HAP-1 (cell line): ENCODE results near the gene TEKT3.

Source experiments
- DNase-seq, 2 experiments: peaks; one replicate each; pipeline ENCODE4 v3.0.0-alpha.2; 2016 to 2020; ENCODE audit warnings: low spot score in 2 of 2
- H3K27me3 ChIP-seq: fragments of 250-450 bp; sonication (Bioruptor Pico); 2 replicates; pipeline ENCODE4 v1.5.1; 2020; ENCODE audit warnings: low read depth, mild to moderate bottlenecking, moderate library complexity
- H3K36me3 ChIP-seq: fragments of 250-450 bp; sonication (Bioruptor Pico); replicated peaks from 2 replicates; pipeline ENCODE4 v1.5.1; 2020; ENCODE audit warnings: mild to moderate bottlenecking
- H3K4me1 ChIP-seq: fragments of 250-450 bp; sonication (Bioruptor Pico); 2 replicates; pipeline ENCODE4 v1.5.1; 2020; ENCODE audit warnings: mild to moderate bottlenecking
- H3K4me3 ChIP-seq: fragments of 250-450 bp; sonication (Bioruptor Pico); 2 replicates; pipeline ENCODE4 v1.5.1; 2020; ENCODE audit warnings: mild to moderate bottlenecking, moderate library complexity
- H3K9me3 ChIP-seq: fragments of 250-450 bp; sonication (Bioruptor Pico); 2 replicates; pipeline ENCODE4 v1.5.1; 2020; ENCODE audit warnings: mild to moderate bottlenecking, moderate library complexity
- in situ Hi-C: fragments of 300-500 bp; cut with MboI; formaldehyde crosslinking; loops from 3 replicates; pipeline ENCODE4 v1.14.3; 2020; ENCODE audit warnings: low sequenced_read_pairs, inconsistent platforms, mixed read lengths

TEKT3 gene

GRCh38 chr17:15368600-15368999, 27.2 kb upstream of the TEKT3 start:
- no peak overlapping the region for H3K4me3 ChIP-seq
- no peaks in the 10 kb centered on the region for H3K36me3 ChIP-seq
- H3K27me3 ChIP-seq = no peaks in the 10 kb centered on the region
- DNase-seq = no peak
- H3K9me3 ChIP-seq = peaks cover 2% of the 10 kb centered on the region; the same call in 1 of the 2 replicates
- in situ Hi-C loops = no loop called here
- H3K4me1 ChIP-seq = no peaks in the 10 kb centered on the region

GRCh38 chr17:15366026-15366425, 24.6 kb upstream of the TEKT3 start:
- Histone ChIP-seq H3K27me3 (no peaks in the 10 kb centered on the region), H3K36me3 (no peaks in the 10 kb centered on the region), H3K4me1 (no peaks in the 10 kb centered on the region), H3K9me3 (peaks cover 2% of the 10 kb centered on the region; the same call in 1 of the 2 replicates), H3K4me3 (no peak overlapping the region)
- DNase-seq = no peak
- in situ Hi-C loops = no loop called here

- Histone ChIP-seq H3K4me3 (no peak overlapping the region), H3K9me3 (peaks cover 2% of the 10 kb centered on the region; the same call in 1 of the 2 replicates), H3K36me3 (no peaks in the 10 kb centered on the region), H3K4me1 (no peaks in the 10 kb centered on the region), H3K27me3 (no peaks in the 10 kb centered on the region)
- no peak for DNase-seq
- in situ Hi-C loops = no loop called here
Observed at GRCh38 chr17:15364615-15365014, 23.2 kb upstream of the TEKT3 start.

GRCh38 chr17:15363702-15364101, 22.3 kb upstream of the TEKT3 start:
- H3K4me1 ChIP-seq = no peaks in the 10 kb centered on the region
- H3K9me3 ChIP-seq = peaks cover 2% of the 10 kb centered on the region; the same call in 1 of the 2 replicates
- no peak overlapping the region for H3K4me3 ChIP-seq
- in situ Hi-C loops = no loop called here
- H3K36me3 ChIP-seq = no peaks in the 10 kb centered on the region
- no peaks in the 10 kb centered on the region for H3K27me3 ChIP-seq
- no peak for DNase-seq

- Histone ChIP-seq H3K4me3 (no peak overlapping the region), H3K27me3 (no peaks in the 10 kb centered on the region), H3K4me1 (no peaks in the 10 kb centered on the region), H3K9me3 (peaks cover 2% of the 10 kb centered on the region; the same call in 1 of the 2 replicates), H3K36me3 (no peaks in the 10 kb centered on the region)
- no peak for DNase-seq
- in situ Hi-C loops = no loop called here
Observed at GRCh38 chr17:15361592-15361991, 20.2 kb upstream of the TEKT3 start.

- DNase-seq = no peak
- in situ Hi-C loops = no loop called here
Observed at GRCh38 chr17:15361151-15361550, 19.8 kb upstream of the TEKT3 start.

GRCh38 chr17:15354256-15354655, 12.9 kb upstream of the TEKT3 start:
- Histone ChIP-seq H3K9me3 (no peaks in the 10 kb centered on the region), H3K4me3 (no peak overlapping the region), H3K36me3 (no peaks in the 10 kb centered on the region), H3K4me1 (no peaks in the 10 kb centered on the region), H3K27me3 (no peaks in the 10 kb centered on the region)
- in situ Hi-C loops = no loop called here
- DNase-seq = no peak

More at GRCh38 chr17:15361151-15361550, 19.8 kb upstream of the TEKT3 start:
- Histone ChIP-seq H3K36me3 (no peaks in the 10 kb centered on the region), H3K4me3 (no peak overlapping the region), H3K27me3 (no peaks in the 10 kb centered on the region), H3K4me1 (no peaks in the 10 kb centered on the region), H3K9me3 (no peaks in the 10 kb centered on the region)

GRCh38 chr17:15351925-15352324, 10.5 kb upstream of the TEKT3 start:
- Histone ChIP-seq H3K9me3 (no peaks in the 10 kb centered on the region), H3K4me3 (no peak overlapping the region), H3K36me3 (no peaks in the 10 kb centered on the region), H3K4me1 (no peaks in the 10 kb centered on the region; the same call in 1 of the 2 replicates), H3K27me3 (no peaks in the 10 kb centered on the region; the same call in 1 of the 2 replicates)
- no peak for DNase-seq
- in situ Hi-C loops = no loop called here

GRCh38 chr17:15351478-15351840, 10.1 kb upstream of the TEKT3 start:
- in situ Hi-C loops = no loop called here
- Histone ChIP-seq H3K27me3 (peaks cover 4% of the 10 kb centered on the region; the same call in 1 of the 2 replicates), H3K4me3 (no peak overlapping the region), H3K4me1 (no peaks in the 10 kb centered on the region; the same call in 1 of the 2 replicates), H3K9me3 (no peaks in the 10 kb centered on the region), H3K36me3 (no peaks in the 10 kb centered on the region)
- no peak for DNase-seq

GRCh38 chr17:15350777-15351477, 9.5 kb upstream of the TEKT3 start:
- DNase-seq = no peak
- in situ Hi-C loops = no loop called here

GRCh38 chr17:15349119-15349518, 7.7 kb upstream of the TEKT3 start:
- in situ Hi-C loops = no loop called here
- H3K9me3 ChIP-seq = no peaks in the 10 kb centered on the region
- DNase-seq = no peak
- no peaks in the 10 kb centered on the region; the same call in 1 of the 2 replicates for H3K4me1 ChIP-seq
- H3K27me3 ChIP-seq = peaks cover 6% of the 10 kb centered on the region; the same call in 1 of the 2 replicates
- no peak overlapping the region for H3K4me3 ChIP-seq
- no peaks in the 10 kb centered on the region for H3K36me3 ChIP-seq

More at GRCh38 chr17:15350777-15351477, 9.5 kb upstream of the TEKT3 start:
- Histone ChIP-seq H3K36me3 (no peaks in the 10 kb centered on the region), H3K4me3 (no peak overlapping the region), H3K9me3 (no peaks in the 10 kb centered on the region), H3K27me3 (peaks cover 6% of the 10 kb centered on the region; the same call in 1 of the 2 replicates), H3K4me1 (no peaks in the 10 kb centered on the region; the same call in 1 of the 2 replicates)

GRCh38 chr17:15348021-15348420, 6.6 kb upstream of the TEKT3 start:
- H3K9me3 ChIP-seq = no peaks in the 10 kb centered on the region
- in situ Hi-C loops = no loop called here
- peak; percentile 23 to 26 for DNase-seq

GRCh38 chr17:15346066-15346595, 4.7 kb upstream of the TEKT3 start:
- DNase-seq = no peak
- Histone ChIP-seq H3K27me3 (peaks cover 12% of the 10 kb centered on the region), H3K9me3 (no peaks in the 10 kb centered on the region), H3K36me3 (no peaks in the 10 kb centered on the region), H3K4me1 (no peaks in the 10 kb centered on the region; the same call in 1 of the 2 replicates), H3K4me3 (no peak overlapping the region)
- in situ Hi-C loops = no loop called here

More at GRCh38 chr17:15348021-15348420, 6.6 kb upstream of the TEKT3 start:
- no peak overlapping the region for H3K4me3 ChIP-seq
- no peaks in the 10 kb centered on the region for H3K36me3 ChIP-seq
- H3K4me1 ChIP-seq = no peaks in the 10 kb centered on the region; the same call in 1 of the 2 replicates
- peaks cover 12% of the 10 kb centered on the region for H3K27me3 ChIP-seq

- Histone ChIP-seq H3K4me1 (no peaks in the 10 kb centered on the region; the same call in 1 of the 2 replicates), H3K9me3 (no peaks in the 10 kb centered on the region), H3K4me3 (no peak overlapping the region), H3K36me3 (no peaks in the 10 kb centered on the region), H3K27me3 (peaks cover 12% of the 10 kb centered on the region)
- no peak for DNase-seq
- in situ Hi-C loops = no loop called here
Observed at GRCh38 chr17:15343749-15344148, 2.4 kb upstream of the TEKT3 start.
